Lower leg skin (tissue), 4 donors: ENCODE measurements around the gene RNF213. TPM values are rescaled to one million over a fixed set of nuclear protein-coding genes. Genes with fewer than 3 reads are reported as not detected.

Experiments
- DNase-seq, 2 donors: peaks; one replicate each; pipeline ENCODE4 v3.0.0-alpha.2; 2019; ENCODE audit warnings: low spot score in 2 of 2
- H3K4me3 ChIP-seq: fragments of 200-600 bp; sonication (generic); 2 replicates; pipeline ENCODE4 v1.5.1; 2017; ENCODE audit warnings: mild to moderate bottlenecking, low read depth; ENCODE audit not compliant: poor library complexity, severe bottlenecking
- CTCF ChIP-seq, 3 donors: fragments of 450-650 bp; IDR thresholded peaks; one replicate each; pipeline ENCODE4 v1.5.1; 2016; ENCODE audit warnings: antibody characterized with exemption in 3 of 3, mild to moderate bottlenecking in 3 of 3, moderate library complexity in 2 of 3
- POLR2A ChIP-seq, 2 donors: fragments of 450-650 bp; IDR thresholded peaks; one replicate each; pipeline ENCODE4 v1.6.1; 2016 to 2017; ENCODE audit warnings: antibody characterized with exemption in 2 of 2, mild to moderate bottlenecking in 1 of 2, moderate library complexity in 1 of 2
- WGBS, 2 donors: methylation state at CpG; one replicate each; pipeline ENCODE4 v1.1.5; 2018; 5-methylcytosine and 5-hydroxymethylcytosine counted together
- intact Hi-C: fragments of 100-400 bp; cut with DNase I; formaldehyde crosslinking; loops from one replicate; pipeline ENCODE4 v1.15.0; 2023; ENCODE audit warnings: low total_unique reads
- total RNA-seq, 4 donors: library from RNA; depleted of rRNA; stranded (reverse); fragments of >200 nt; gene quantifications; one replicate each; pipeline ENCODE4 v1.1.0, GENCODE V29; 2016

Gene RNF213
- total RNA-seq, 4 donors from 2014 or later, result 48.4 to 103 (median 59.8) TPM

DNA sequence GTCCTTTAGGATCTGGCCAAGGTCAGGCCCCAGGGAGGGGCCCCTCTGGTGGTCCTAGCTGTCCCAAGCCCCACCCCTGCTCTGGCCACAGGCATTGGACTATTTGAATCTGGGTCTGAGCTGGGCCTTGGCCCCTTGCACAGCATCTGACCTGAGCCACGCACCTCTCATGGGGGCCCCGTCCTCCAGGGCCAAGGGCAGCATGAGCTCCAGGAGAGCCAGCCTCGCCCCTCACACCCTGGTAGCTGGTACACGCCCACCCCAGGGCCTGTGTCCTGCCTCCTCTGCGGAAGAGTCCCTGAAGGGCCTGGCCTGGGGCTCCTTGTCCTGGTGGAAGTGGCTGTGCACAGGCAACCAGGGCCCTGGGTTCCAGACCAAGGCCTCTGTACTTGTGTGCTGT is 178.2 kb downstream of the RNF213 start:
- intact Hi-C loops, result no loop called here
- TF ChIP-seq POLR2A (IDR thresholded peaks at IDR 0.05) (no peak), CTCF (IDR thresholded peaks at IDR 0.05) (no peak)
- DNase-seq, result no peak
- H3K4me3 ChIP-seq, result no peak overlapping the region
- 88 to 95% methylated on average over 3 to 5 of the region's 5 CpGs for WGBS, 2 donors

- no peak for TF ChIP-seq POLR2A (IDR thresholded peaks at IDR 0.05)
- TF ChIP-seq CTCF (IDR thresholded peaks at IDR 0.05), result no peak
These were observed 178.8 kb downstream of the RNF213 start for GRCh38 chr17:80439499-80439898.

DNA sequence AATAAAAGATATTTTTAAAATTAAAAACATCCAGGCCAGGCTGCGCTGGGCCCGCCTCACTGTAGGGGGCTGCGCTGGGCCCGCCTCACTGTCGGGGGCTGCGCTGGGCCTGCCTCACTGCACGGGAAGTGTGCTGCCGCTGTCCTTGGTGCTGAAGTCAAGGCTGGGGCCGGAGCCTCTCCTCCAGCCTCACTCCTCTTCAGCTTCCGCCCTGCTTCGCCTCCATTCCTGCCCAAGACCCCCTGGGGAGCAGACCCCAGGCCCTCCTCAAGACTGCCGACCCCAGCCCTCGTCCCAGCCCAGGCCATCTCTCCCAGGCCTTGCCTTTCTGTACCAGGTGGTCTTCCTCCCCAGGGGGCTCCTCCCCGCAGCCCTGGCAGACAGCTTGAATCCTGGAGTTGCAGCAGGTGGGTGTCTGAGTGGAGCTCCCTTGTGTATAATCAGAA is 180.5 kb downstream of the RNF213 start:
- no peak for TF ChIP-seq CTCF (IDR thresholded peaks at IDR 0.05)
- no peak for TF ChIP-seq POLR2A (IDR thresholded peaks at IDR 0.05)
- no peak overlapping the region for H3K4me3 ChIP-seq
- no peak for DNase-seq
- 39 to 46% methylated on average over 14 of the region's 14 CpGs for WGBS, 2 donors
- intact Hi-C loops, result no loop called here

More at GRCh38 chr17:80439499-80439898, 178.8 kb downstream of the RNF213 start:
- 81 to 84% methylated on average over 8 to 9 of the region's 9 CpGs for WGBS, 2 donors
- no peak overlapping the region for H3K4me3 ChIP-seq
- no peak for DNase-seq
- intact Hi-C loops, result no loop called here

- H3K4me3 ChIP-seq, result no peak overlapping the region
- WGBS, 2 donors, result 93 to 96% methylated on average over 14 of the region's 14 CpGs
- TF ChIP-seq CTCF (IDR thresholded peaks at IDR 0.05) (no peak), POLR2A (IDR thresholded peaks at IDR 0.05) (no peak)
- intact Hi-C loops, result no loop called here
- DNase-seq, result no peak
These were observed 181.1 kb downstream of the RNF213 start for GRCh38 chr17:80441598-80442322.

GRCh38 chr17:80442323-80442659 is 181.6 kb downstream of the RNF213 start:
- intact Hi-C loops, result no loop called here
- H3K4me3 ChIP-seq, result no peak overlapping the region
- WGBS, 2 donors, result 88 to 89% methylated on average over 12 of the region's 12 CpGs
- TF ChIP-seq CTCF (IDR thresholded peaks at IDR 0.05) (no peak), POLR2A (IDR thresholded peaks at IDR 0.05) (no peak)
- no peak for DNase-seq

DNA sequence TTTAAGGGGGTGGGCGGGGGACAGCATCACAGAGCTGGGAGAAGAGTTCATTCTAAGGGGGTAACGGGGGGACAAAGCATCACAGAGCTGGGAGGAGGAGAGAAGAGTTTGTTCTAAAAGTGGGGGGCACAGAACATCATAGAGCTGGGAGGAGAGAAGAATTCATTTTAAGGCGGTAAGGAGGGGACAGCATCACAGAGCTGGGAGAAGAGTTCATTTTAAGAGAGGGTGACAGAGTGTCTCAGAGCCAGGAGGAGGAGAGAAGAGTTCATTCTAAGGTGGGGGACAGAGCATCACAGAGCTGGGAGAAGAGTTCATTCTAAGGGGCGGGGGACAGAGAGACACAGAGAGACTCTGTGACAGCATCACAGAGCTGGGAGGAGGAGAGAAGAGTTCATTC is 182.1 kb downstream of the RNF213 start:
- 91 to 92% methylated on average over 4 of the region's 4 CpGs for WGBS, 2 donors
- TF ChIP-seq POLR2A (IDR thresholded peaks at IDR 0.05) (no peak), CTCF (IDR thresholded peaks at IDR 0.05) (no peak)
- no peak for DNase-seq
- no peak overlapping the region for H3K4me3 ChIP-seq
- intact Hi-C loops, result no loop called here
